HG02623 (cell line): ENCODE data around the gene SETD5.
"Not testable (repeated sequence)": the region's sequence is repeated elsewhere in the genome, so short reads cannot be mapped to it uniquely, and the experiment has no call there.

Source experiments
- ATAC-seq: cut with Tn5 transposase; IDR thresholded peaks from one replicate; pipeline ENCODE4 v1.9.1; 2021; ENCODE audit warnings: moderate library complexity; ENCODE audit not compliant: unreplicated experiment

Gene SETD5

GRCh38 chr3:9448643-9449042 is 51.2 kb downstream of the SETD5 start:
- ATAC-seq: no peak

- ATAC-seq: no peak
These were observed 52.7 kb downstream of the SETD5 start for GRCh38 chr3:9450126-9450525.

GRCh38 chr3:9450991-9451390 is 53.6 kb downstream of the SETD5 start:
- ATAC-seq: no peak

- ATAC-seq: no peak
These were observed 55.0 kb downstream of the SETD5 start for GRCh38 chr3:9452417-9452816.

GRCh38 chr3:9455596-9456131 is 58.2 kb downstream of the SETD5 start:
- no peak for ATAC-seq

- ATAC-seq: no peak
These were observed 70.0 kb downstream of the SETD5 start for GRCh38 chr3:9467451-9467850.

- ATAC-seq: no peak
These were observed 71.0 kb downstream of the SETD5 start for GRCh38 chr3:9468460-9468859.

- ATAC-seq: no peak
These were observed 72.6 kb downstream of the SETD5 start for GRCh38 chr3:9469986-9470385.

- no peak for ATAC-seq
These were observed 76.2 kb downstream of the SETD5 start for GRCh38 chr3:9473496-9474065.

GRCh38 chr3:9474482-9474881 is 77.1 kb downstream of the SETD5 start:
- no peak for ATAC-seq

- ATAC-seq: no peak
These were observed 79.5 kb downstream of the SETD5 start for GRCh38 chr3:9476935-9477334.

- no peak for ATAC-seq
These were observed 82.8 kb downstream of the SETD5 start for GRCh38 chr3:9480265-9480664.

- no peak for ATAC-seq
These were observed 87.8 kb downstream of the SETD5 start for GRCh38 chr3:9485248-9485647.

- ATAC-seq: no peak
These were observed 94.1 kb downstream of the SETD5 start for GRCh38 chr3:9491506-9491905.

- ATAC-seq: not testable (repeated sequence)
These were observed 96.6 kb downstream of the SETD5 start for GRCh38 chr3:9494036-9494435.

GRCh38 chr3:9496893-9497292 is 99.5 kb downstream of the SETD5 start:
- ATAC-seq: no peak

GRCh38 chr3:9497821-9498565 is 100.6 kb downstream of the SETD5 start:
- no peak for ATAC-seq

GRCh38 chr3:9498781-9499180 is 101.4 kb downstream of the SETD5 start:
- no peak for ATAC-seq

- no peak for ATAC-seq
These were observed 102.2 kb downstream of the SETD5 start for GRCh38 chr3:9499455-9500107.

- no peak for ATAC-seq
These were observed 103.0 kb downstream of the SETD5 start for GRCh38 chr3:9500108-9501050.

GRCh38 chr3:9501226-9501625 is 103.8 kb downstream of the SETD5 start:
- no peak for ATAC-seq
